HTR-8/SVneo (cell line): ENCODE data around the gene RPL10A.
"Not testable (repeated sequence)": the region's sequence is repeated elsewhere in the genome, so short reads cannot be mapped to it uniquely, and the experiment has no call there.

Experiments
- DNase-seq: peaks from one replicate; pipeline ENCODE4 v3.0.0; 2011; ENCODE audit warnings: low spot score, mixed read lengths; ENCODE audit not compliant: insufficient read length
- FAIRE-seq: peaks from 2 replicates; lab custom pipeline; 2011; peaks lifted over from hg19 to GRCh38; lab: Jason Lieb, UNC

The RPL10A gene

GRCh38 chr6:35468181-35468979 is at the start of gene RPL10A:
TSS of gene RPL10A (plus strand) at chr6:35468401. CDS start at chr6:35468435, 34 bp downstream.
- DNase-seq, result peak; percentile 97
- FAIRE-seq, result peak; percentile 49

GRCh38 chr6:35419417-35419816 is 48.8 kb upstream of the RPL10A start:
- FAIRE-seq, result no peak
- peak; percentile 60 for DNase-seq

GRCh38 chr6:35419961-35420360 is 48.2 kb upstream of the RPL10A start:
- no peak for FAIRE-seq
- DNase-seq, result no peak

- FAIRE-seq, result peak; percentile 91
- peak; percentile 91 for DNase-seq
Observed at GRCh38 chr6:35425284-35425683, 42.9 kb upstream of the RPL10A start.

GRCh38 chr6:35426074-35426473 is 42.1 kb upstream of the RPL10A start:
- DNase-seq (no peak), FAIRE-seq (no peak)

GRCh38 chr6:35427435-35427834 is 40.8 kb upstream of the RPL10A start:
- FAIRE-seq, result no peak
- no peak for DNase-seq

GRCh38 chr6:35427851-35428321 is 40.3 kb upstream of the RPL10A start:
- peak; percentile 49 for DNase-seq
- peak; percentile 60 for FAIRE-seq

GRCh38 chr6:35428421-35429149 is 39.6 kb upstream of the RPL10A start:
- no peak for DNase-seq
- FAIRE-seq, result peak; percentile 9

- no peak for DNase-seq
- FAIRE-seq, result no peak
Observed at GRCh38 chr6:35429463-35429862, 38.7 kb upstream of the RPL10A start.

- no peak for DNase-seq
- no peak for FAIRE-seq
Observed at GRCh38 chr6:35432291-35432690, 35.9 kb upstream of the RPL10A start.

- not testable (repeated sequence) for DNase-seq, FAIRE-seq
Observed at GRCh38 chr6:35432702-35433101, 35.5 kb upstream of the RPL10A start.

GRCh38 chr6:35435074-35435837 is 32.9 kb upstream of the RPL10A start:
- FAIRE-seq, result no peak
- DNase-seq, result no peak

GRCh38 chr6:35436071-35436857 is 31.9 kb upstream of the RPL10A start:
- FAIRE-seq (no peak), DNase-seq (no peak)

GRCh38 chr6:35438378-35439065 is 29.7 kb upstream of the RPL10A start:
- FAIRE-seq, DNase-seq: not testable (repeated sequence)

GRCh38 chr6:35439308-35439707 is 28.9 kb upstream of the RPL10A start:
- no peak for FAIRE-seq
- DNase-seq, result no peak

GRCh38 chr6:35441205-35441604 is 27.0 kb upstream of the RPL10A start:
- DNase-seq, result no peak
- no peak for FAIRE-seq

- DNase-seq (no peak), FAIRE-seq (no peak)
Observed at GRCh38 chr6:35441642-35442041, 26.6 kb upstream of the RPL10A start.

- FAIRE-seq (no peak), DNase-seq (no peak)
Observed at GRCh38 chr6:35442693-35443092, 25.5 kb upstream of the RPL10A start.

- FAIRE-seq, result no peak
Observed at GRCh38 chr6:35443341-35444030, 24.7 kb upstream of the RPL10A start.

More at GRCh38 chr6:35443341-35444030, 24.7 kb upstream of the RPL10A start:
- DNase-seq, result no peak
